H1 (cell line): ENCODE data around the gene ADRA2B. TPM values are rescaled to one million over a fixed set of nuclear protein-coding genes. Genes with fewer than 3 reads are reported as not detected.

Experiments used
- YY1 ChIP-seq: IDR thresholded peaks from 2 replicates; pipeline ENCODE4 v1.6.1; 2011; ENCODE audit warnings: low read depth, mild to moderate bottlenecking, low read length
- polyA plus RNA-seq, 7 experiments: library from polyadenylated mRNA; depleted of rRNA in 3 of 7; stranded (reverse) in 5 of 7; unstranded in 2 of 7; fragments of >200 nt in 5 of 7; fragments of 200-250 nt in 2 of 7; gene quantifications; 1 replicate in 5 of 7; 2 replicates in 1 of 7; 4 replicates in 1 of 7; pipeline versions ENCODE4 v1.2.1 to v1.2.3, GENCODE V29; 2011 to 2013; ENCODE audit warnings: missing spikeins in 2 of 7, mixed read lengths in 2 of 7
- total RNA-seq: library from RNA; stranded (reverse); fragmentation: NEBNext Ultra II Directional; extraction: Animal tissue kit (Norgen Biotek cat#: 25700); gene quantifications from 2 replicates; pipeline ENCODE4 v1.2.1, GENCODE V29; 2021
- TF ChIP-seq, protein P1 (sequence below): fragments of 300-600 bp; sonication (generic); IDR thresholded peaks from 2 replicates; pipeline ENCODE4 v1.7.1; 2012; ENCODE audit warnings: low read length, moderate library complexity, mild to moderate bottlenecking, inconsistent platforms; ENCODE audit not compliant: insufficient replicate concordance

The ADRA2B gene
- total and polyA plus RNA-seq, 2 of the 8 experiments (the other 6 are each of a cell fraction or from before 2014, with no cell fraction given) = 5.8 to 6.5 TPM

GRCh38 chr2:96140941-96141623 is 24.7 kb upstream of the ADRA2B start (continued):
- TF ChIP-seq, protein P1, sequence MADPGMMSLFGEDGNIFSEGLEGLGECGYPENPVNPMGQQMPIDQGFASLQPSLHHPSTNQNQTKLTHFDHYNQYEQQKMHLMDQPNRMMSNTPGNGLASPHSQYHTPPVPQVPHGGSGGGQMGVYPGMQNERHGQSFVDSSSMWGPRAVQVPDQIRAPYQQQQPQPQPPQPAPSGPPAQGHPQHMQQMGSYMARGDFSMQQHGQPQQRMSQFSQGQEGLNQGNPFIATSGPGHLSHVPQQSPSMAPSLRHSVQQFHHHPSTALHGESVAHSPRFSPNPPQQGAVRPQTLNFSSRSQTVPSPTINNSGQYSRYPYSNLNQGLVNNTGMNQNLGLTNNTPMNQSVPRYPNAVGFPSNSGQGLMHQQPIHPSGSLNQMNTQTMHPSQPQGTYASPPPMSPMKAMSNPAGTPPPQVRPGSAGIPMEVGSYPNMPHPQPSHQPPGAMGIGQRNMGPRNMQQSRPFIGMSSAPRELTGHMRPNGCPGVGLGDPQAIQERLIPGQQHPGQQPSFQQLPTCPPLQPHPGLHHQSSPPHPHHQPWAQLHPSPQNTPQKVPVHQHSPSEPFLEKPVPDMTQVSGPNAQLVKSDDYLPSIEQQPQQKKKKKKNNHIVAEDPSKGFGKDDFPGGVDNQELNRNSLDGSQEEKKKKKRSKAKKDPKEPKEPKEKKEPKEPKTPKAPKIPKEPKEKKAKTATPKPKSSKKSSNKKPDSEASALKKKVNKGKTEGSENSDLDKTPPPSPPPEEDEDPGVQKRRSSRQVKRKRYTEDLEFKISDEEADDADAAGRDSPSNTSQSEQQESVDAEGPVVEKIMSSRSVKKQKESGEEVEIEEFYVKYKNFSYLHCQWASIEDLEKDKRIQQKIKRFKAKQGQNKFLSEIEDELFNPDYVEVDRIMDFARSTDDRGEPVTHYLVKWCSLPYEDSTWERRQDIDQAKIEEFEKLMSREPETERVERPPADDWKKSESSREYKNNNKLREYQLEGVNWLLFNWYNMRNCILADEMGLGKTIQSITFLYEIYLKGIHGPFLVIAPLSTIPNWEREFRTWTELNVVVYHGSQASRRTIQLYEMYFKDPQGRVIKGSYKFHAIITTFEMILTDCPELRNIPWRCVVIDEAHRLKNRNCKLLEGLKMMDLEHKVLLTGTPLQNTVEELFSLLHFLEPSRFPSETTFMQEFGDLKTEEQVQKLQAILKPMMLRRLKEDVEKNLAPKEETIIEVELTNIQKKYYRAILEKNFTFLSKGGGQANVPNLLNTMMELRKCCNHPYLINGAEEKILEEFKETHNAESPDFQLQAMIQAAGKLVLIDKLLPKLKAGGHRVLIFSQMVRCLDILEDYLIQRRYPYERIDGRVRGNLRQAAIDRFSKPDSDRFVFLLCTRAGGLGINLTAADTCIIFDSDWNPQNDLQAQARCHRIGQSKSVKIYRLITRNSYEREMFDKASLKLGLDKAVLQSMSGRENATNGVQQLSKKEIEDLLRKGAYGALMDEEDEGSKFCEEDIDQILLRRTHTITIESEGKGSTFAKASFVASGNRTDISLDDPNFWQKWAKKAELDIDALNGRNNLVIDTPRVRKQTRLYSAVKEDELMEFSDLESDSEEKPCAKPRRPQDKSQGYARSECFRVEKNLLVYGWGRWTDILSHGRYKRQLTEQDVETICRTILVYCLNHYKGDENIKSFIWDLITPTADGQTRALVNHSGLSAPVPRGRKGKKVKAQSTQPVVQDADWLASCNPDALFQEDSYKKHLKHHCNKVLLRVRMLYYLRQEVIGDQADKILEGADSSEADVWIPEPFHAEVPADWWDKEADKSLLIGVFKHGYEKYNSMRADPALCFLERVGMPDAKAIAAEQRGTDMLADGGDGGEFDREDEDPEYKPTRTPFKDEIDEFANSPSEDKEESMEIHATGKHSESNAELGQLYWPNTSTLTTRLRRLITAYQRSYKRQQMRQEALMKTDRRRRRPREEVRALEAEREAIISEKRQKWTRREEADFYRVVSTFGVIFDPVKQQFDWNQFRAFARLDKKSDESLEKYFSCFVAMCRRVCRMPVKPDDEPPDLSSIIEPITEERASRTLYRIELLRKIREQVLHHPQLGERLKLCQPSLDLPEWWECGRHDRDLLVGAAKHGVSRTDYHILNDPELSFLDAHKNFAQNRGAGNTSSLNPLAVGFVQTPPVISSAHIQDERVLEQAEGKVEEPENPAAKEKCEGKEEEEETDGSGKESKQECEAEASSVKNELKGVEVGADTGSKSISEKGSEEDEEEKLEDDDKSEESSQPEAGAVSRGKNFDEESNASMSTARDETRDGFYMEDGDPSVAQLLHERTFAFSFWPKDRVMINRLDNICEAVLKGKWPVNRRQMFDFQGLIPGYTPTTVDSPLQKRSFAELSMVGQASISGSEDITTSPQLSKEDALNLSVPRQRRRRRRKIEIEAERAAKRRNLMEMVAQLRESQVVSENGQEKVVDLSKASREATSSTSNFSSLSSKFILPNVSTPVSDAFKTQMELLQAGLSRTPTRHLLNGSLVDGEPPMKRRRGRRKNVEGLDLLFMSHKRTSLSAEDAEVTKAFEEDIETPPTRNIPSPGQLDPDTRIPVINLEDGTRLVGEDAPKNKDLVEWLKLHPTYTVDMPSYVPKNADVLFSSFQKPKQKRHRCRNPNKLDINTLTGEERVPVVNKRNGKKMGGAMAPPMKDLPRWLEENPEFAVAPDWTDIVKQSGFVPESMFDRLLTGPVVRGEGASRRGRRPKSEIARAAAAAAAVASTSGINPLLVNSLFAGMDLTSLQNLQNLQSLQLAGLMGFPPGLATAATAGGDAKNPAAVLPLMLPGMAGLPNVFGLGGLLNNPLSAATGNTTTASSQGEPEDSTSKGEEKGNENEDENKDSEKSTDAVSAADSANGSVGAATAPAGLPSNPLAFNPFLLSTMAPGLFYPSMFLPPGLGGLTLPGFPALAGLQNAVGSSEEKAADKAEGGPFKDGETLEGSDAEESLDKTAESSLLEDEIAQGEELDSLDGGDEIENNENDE = no peak
- no peak for TF ChIP-seq YY1
